Fibroblast of villous mesenchyme (primary cell): ENCODE results near the gene NTRK3. TPM values are rescaled to one million over a fixed set of nuclear protein-coding genes. Genes with fewer than 3 reads are reported as not detected.

Experiments
- DNase-seq: peaks from one replicate; pipeline ENCODE4 v3.0.0-alpha.2; 2010; ENCODE audit warnings: low read depth
- H3K4me3 ChIP-seq: 2 replicates; pipeline ENCODE4 v1.5.1; 2011; ENCODE audit warnings: low read depth, mild to moderate bottlenecking, low read length
- CTCF ChIP-seq: IDR thresholded peaks from 2 replicates; pipeline ENCODE4 v1.5.1; 2012; ENCODE audit warnings: low read depth, mild to moderate bottlenecking, low read length; ENCODE audit not compliant: insufficient read depth
- total RNA-seq: library from RNA; depleted of rRNA; stranded (reverse); fragments of >200 nt; gene quantifications from 2 replicates; pipeline ENCODE4 v1.2.3, GENCODE V29; 2012

The NTRK3 gene
- total RNA-seq, 1 donor: not detected

GRCh38 chr15:88113613-88114308 lies 142.8 kb downstream of the NTRK3 start:
- TF ChIP-seq CTCF: no peak
- DNase-seq: no peak
- no peak overlapping the region for H3K4me3 ChIP-seq

GRCh38 chr15:88108991-88109390 lies 147.5 kb downstream of the NTRK3 start:
- no peak for DNase-seq
- no peak for TF ChIP-seq CTCF
- H3K4me3 ChIP-seq: no peak overlapping the region

GRCh38 chr15:88108477-88108876 lies 148.1 kb downstream of the NTRK3 start:
- DNase-seq: no peak
- no peak overlapping the region for H3K4me3 ChIP-seq

GRCh38 chr15:88106074-88106473 lies 150.5 kb downstream of the NTRK3 start:
- no peak overlapping the region for H3K4me3 ChIP-seq
- DNase-seq: no peak
- TF ChIP-seq CTCF: no peak

More at GRCh38 chr15:88108477-88108876, 148.1 kb downstream of the NTRK3 start:
- TF ChIP-seq CTCF: no peak

- DNase-seq: no peak
- H3K4me3 ChIP-seq: no peak overlapping the region
- TF ChIP-seq CTCF: no peak
These were observed 152.2 kb downstream of the NTRK3 start for GRCh38 chr15:88104357-88104756.

- no peak for DNase-seq
- no peak overlapping the region for H3K4me3 ChIP-seq
- no peak for TF ChIP-seq CTCF
These were observed 156.4 kb downstream of the NTRK3 start for GRCh38 chr15:88100181-88100580.

GRCh38 chr15:88098361-88098760 lies 158.2 kb downstream of the NTRK3 start:
- no peak for DNase-seq
- no peak for TF ChIP-seq CTCF
- no peak overlapping the region for H3K4me3 ChIP-seq
